Osteoblast (primary cell): ENCODE data around the gene GLB1L2. TPM values are rescaled to one million over a fixed set of nuclear protein-coding genes. Genes with fewer than 3 reads are reported as not detected.

Experiments used
- DNase-seq: peaks from one replicate; pipeline ENCODE4 v3.0.0; 2011; ENCODE audit warnings: low spot score, mixed read lengths; ENCODE audit not compliant: insufficient read length; ENCODE audit errors: missing footprints
- H2AFZ ChIP-seq: 2 replicates; pipeline ENCODE4 v1.6.0; 2011; ENCODE audit warnings: mild to moderate bottlenecking, low read length
- H3K27ac ChIP-seq: 2 replicates; pipeline ENCODE4 v1.5.1; 2011; ENCODE audit warnings: mild to moderate bottlenecking, low read depth, low read length, moderate library complexity
- H3K27me3 ChIP-seq: 2 replicates; pipeline ENCODE4 v1.6.0; 2012; ENCODE audit warnings: mild to moderate bottlenecking, control low read depth, inconsistent platforms, low read length, moderate library complexity; ENCODE audit not compliant: insufficient read depth
- H3K36me3 ChIP-seq: 2 replicates; pipeline ENCODE4 v1.5.1; 2011; ENCODE audit warnings: mild to moderate bottlenecking, low read length, control low read depth, moderate library complexity; ENCODE audit not compliant: insufficient read depth
- H3K4me1 ChIP-seq: 2 replicates; pipeline ENCODE4 v1.5.1; 2011; ENCODE audit warnings: mild to moderate bottlenecking, low read length, control low read depth, moderate library complexity; ENCODE audit not compliant: insufficient read depth
- H3K4me2 ChIP-seq: 2 replicates; pipeline ENCODE4 v1.6.0; 2011; ENCODE audit warnings: mild to moderate bottlenecking, low read length; ENCODE audit not compliant: insufficient read depth
- H3K4me3 ChIP-seq: fragments of 200-600 bp; sonication (generic); 3 replicates; pipeline ENCODE4 v1.5.1; 2012; ENCODE audit warnings: mild to moderate bottlenecking, low read length, inconsistent platforms; ENCODE audit not compliant: insufficient read depth
- H3K79me2 ChIP-seq: 2 replicates; pipeline ENCODE4 v1.6.0; 2012; ENCODE audit warnings: mild to moderate bottlenecking, low read length, control low read depth, inconsistent platforms; ENCODE audit not compliant: insufficient read depth
- H3K9me3 ChIP-seq: 2 replicates; pipeline ENCODE4 v1.5.1; 2011; ENCODE audit warnings: low read depth, low read length, control low read depth
- H4K20me1 ChIP-seq: 2 replicates; pipeline ENCODE4 v1.6.0; 2012; ENCODE audit warnings: mild to moderate bottlenecking, low read length, control low read depth; ENCODE audit not compliant: insufficient read depth
- CTCF ChIP-seq: IDR thresholded peaks from 2 replicates; pipeline ENCODE4 v1.5.1; 2011; ENCODE audit warnings: mild to moderate bottlenecking, low read depth, low read length, moderate library complexity; ENCODE audit errors: extremely low read depth
- total RNA-seq: library from RNA; depleted of rRNA; stranded (reverse); fragments of >200 nt; gene quantifications from 2 replicates; pipeline ENCODE4 v1.2.3, GENCODE V29; 2012

GLB1L2 gene
- total RNA-seq, 1 donor, result 0.36 TPM

DNA sequence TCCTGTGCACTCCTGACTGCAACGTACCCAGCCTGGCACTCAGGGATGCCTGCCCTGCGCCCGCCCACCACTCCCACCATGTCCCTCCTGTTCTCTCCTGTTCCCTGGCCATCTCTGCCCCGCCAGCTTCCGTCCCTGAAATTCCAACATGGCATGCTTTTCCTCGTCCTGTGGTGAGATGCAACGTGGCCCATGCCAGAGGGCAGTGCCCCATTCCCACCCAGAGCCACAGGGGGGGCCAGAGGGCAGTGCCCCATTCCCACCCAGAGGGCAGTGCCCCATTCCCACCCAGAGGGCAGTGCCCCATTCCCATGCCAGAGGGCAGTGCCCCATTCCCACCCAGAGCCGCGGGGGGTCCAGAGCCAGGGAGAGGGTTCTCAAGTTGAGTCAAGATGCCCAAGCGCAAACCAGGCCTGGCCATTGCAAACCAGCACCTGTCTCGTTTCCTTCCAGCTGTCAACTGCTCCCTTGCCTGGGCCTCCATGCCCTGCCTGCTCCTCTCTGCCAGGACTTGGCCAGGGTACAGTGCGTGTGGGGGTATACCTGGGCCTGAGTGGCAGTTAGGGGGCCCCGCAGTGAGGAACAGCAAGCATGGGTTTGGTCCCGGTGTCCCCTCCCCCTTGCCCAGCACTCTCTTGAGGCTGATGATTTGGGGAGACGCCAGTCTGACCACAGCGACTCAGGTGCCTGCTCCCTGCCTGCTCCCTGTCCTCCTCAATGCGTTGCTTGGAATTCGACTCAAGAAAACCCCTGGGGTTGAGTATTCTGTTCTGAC lies 65.7 kb downstream of the GLB1L2 start:
- Histone ChIP-seq H3K4me1 (no peaks in the 10 kb centered on the region), H2AFZ (no peak overlapping the region), H3K9me3 (no peaks in the 10 kb centered on the region), H3K27me3 (no peaks in the 10 kb centered on the region), H3K27ac (no peak overlapping the region), H3K4me3 (no peak overlapping the region), H3K79me2 (no peaks in the 10 kb centered on the region), H3K36me3 (no peaks in the 10 kb centered on the region), H3K4me2 (no peak overlapping the region), H4K20me1 (no peaks in the 10 kb centered on the region)
- DNase-seq, result no peak
- no peak for TF ChIP-seq CTCF

DNA sequence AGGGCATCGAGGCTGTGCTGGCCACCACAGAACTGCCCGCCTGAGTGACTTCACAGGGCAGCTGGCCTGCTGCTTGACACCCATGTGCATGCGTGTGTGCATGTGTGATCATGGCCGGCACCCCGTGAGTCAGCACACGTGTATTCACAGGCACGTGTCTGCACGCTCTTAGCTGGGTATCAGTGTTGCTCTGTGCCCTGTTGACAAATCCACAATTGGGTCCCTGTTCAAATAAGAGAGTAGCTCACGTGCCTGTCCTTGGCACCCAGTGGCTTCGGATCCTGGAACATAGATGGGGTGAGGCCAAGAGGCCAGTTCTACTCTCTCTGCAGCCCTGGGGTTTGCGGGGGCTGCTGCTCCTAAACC lies 66.3 kb downstream of the GLB1L2 start:
- H3K9me3 ChIP-seq, result no peaks in the 10 kb centered on the region
- no peak overlapping the region for H3K4me3 ChIP-seq
- no peak for TF ChIP-seq CTCF
- H3K4me1 ChIP-seq, result no peaks in the 10 kb centered on the region
- no peaks in the 10 kb centered on the region for H3K79me2 ChIP-seq
- no peak for DNase-seq
- no peaks in the 10 kb centered on the region for H3K27me3 ChIP-seq
- no peaks in the 10 kb centered on the region for H3K36me3 ChIP-seq
- no peak overlapping the region for H3K4me2 ChIP-seq
- no peak overlapping the region for H2AFZ ChIP-seq
- no peaks in the 10 kb centered on the region for H4K20me1 ChIP-seq
- no peak overlapping the region for H3K27ac ChIP-seq

- Histone ChIP-seq H3K36me3 (no peaks in the 10 kb centered on the region), H2AFZ (no peak overlapping the region), H3K79me2 (no peaks in the 10 kb centered on the region), H3K27me3 (no peaks in the 10 kb centered on the region), H3K4me3 (no peak overlapping the region), H3K9me3 (no peaks in the 10 kb centered on the region), H3K4me2 (no peak overlapping the region), H3K27ac (no peak overlapping the region), H4K20me1 (no peaks in the 10 kb centered on the region), H3K4me1 (no peaks in the 10 kb centered on the region)
- TF ChIP-seq CTCF, result no peak
- no peak for DNase-seq
Observed at GRCh38 chr11:134398644-134399292, 67.0 kb downstream of the GLB1L2 start.

- Histone ChIP-seq H3K79me2 (no peaks in the 10 kb centered on the region), H2AFZ (no peak overlapping the region), H3K4me3 (no peak overlapping the region), H3K27ac (no peak overlapping the region), H3K27me3 (no peaks in the 10 kb centered on the region), H3K4me1 (no peaks in the 10 kb centered on the region), H4K20me1 (no peaks in the 10 kb centered on the region), H3K4me2 (no peak overlapping the region), H3K9me3 (no peaks in the 10 kb centered on the region), H3K36me3 (no peaks in the 10 kb centered on the region)
- no peak for DNase-seq
- TF ChIP-seq CTCF, result no peak
Observed at GRCh38 chr11:134399293-134399654, 67.5 kb downstream of the GLB1L2 start.
